ENCODE measurements around the gene RAF1.

Gene RAF1

GRCh38 chr3:12562451-12562850, 101.5 kb downstream of the RAF1 start:
- DNase-seq (ENCODE audit: low read depth) = no peak
- H3K4me3 ChIP-seq (ENCODE audit: low read depth, low read length) = no peak overlapping the region
- no peak for TF ChIP-seq CTCF (IDR thresholded peaks at IDR 0.05; ENCODE audit: low read depth, low read length, missing control alignments)
- in situ Hi-C loops (cut with HindIII; ENCODE audit: low sequenced_read_pairs) = no loop called here

- H3K4me3 ChIP-seq (ENCODE audit: low read depth, low read length) = no peak overlapping the region
- TF ChIP-seq CTCF (IDR thresholded peaks at IDR 0.05; ENCODE audit: low read depth, low read length, missing control alignments) = no peak
- in situ Hi-C loops (cut with HindIII; ENCODE audit: low sequenced_read_pairs) = no loop called here
Measured at GRCh38 chr3:12561397-12561796, 102.5 kb downstream of the RAF1 start.

GRCh38 chr3:12560505-12561190, 103.3 kb downstream of the RAF1 start:
- in situ Hi-C loops (cut with HindIII; ENCODE audit: low sequenced_read_pairs) = no loop called here
- no peak for DNase-seq (ENCODE audit: low read depth)
- H3K4me3 ChIP-seq (ENCODE audit: low read depth, low read length) = no peak overlapping the region
- no peak for TF ChIP-seq CTCF (IDR thresholded peaks at IDR 0.05; ENCODE audit: low read depth, low read length, missing control alignments)

More at GRCh38 chr3:12561397-12561796, 102.5 kb downstream of the RAF1 start:
- no peak for DNase-seq (ENCODE audit: low read depth)

- H3K4me3 ChIP-seq (ENCODE audit: low read depth, low read length) = no peak overlapping the region
- no peak for TF ChIP-seq CTCF (IDR thresholded peaks at IDR 0.05; ENCODE audit: low read depth, low read length, missing control alignments)
- DNase-seq (ENCODE audit: low read depth) = no peak
- in situ Hi-C loops (cut with HindIII; ENCODE audit: low sequenced_read_pairs) = no loop called here
Measured at GRCh38 chr3:12559520-12559919, 104.4 kb downstream of the RAF1 start.

GRCh38 chr3:12558706-12559105, 105.2 kb downstream of the RAF1 start:
- no peak overlapping the region for H3K4me3 ChIP-seq (ENCODE audit: low read depth, low read length)
- in situ Hi-C loops (cut with HindIII; ENCODE audit: low sequenced_read_pairs) = no loop called here
- no peak for TF ChIP-seq CTCF (IDR thresholded peaks at IDR 0.05; ENCODE audit: low read depth, low read length, missing control alignments)
- DNase-seq (ENCODE audit: low read depth) = no peak

GRCh38 chr3:12557473-12558100, 106.3 kb downstream of the RAF1 start:
- in situ Hi-C loops (cut with HindIII; ENCODE audit: low sequenced_read_pairs) = no loop called here
- peak overlapping the region; percentile 84 for H3K4me3 ChIP-seq (ENCODE audit: low read depth, low read length)
- no peak for DNase-seq (ENCODE audit: low read depth)
- TF ChIP-seq CTCF (IDR thresholded peaks at IDR 0.05; ENCODE audit: low read depth, low read length, missing control alignments) = no peak
